ENCODE results near the gene UBE2I.

Gene UBE2I

DNA sequence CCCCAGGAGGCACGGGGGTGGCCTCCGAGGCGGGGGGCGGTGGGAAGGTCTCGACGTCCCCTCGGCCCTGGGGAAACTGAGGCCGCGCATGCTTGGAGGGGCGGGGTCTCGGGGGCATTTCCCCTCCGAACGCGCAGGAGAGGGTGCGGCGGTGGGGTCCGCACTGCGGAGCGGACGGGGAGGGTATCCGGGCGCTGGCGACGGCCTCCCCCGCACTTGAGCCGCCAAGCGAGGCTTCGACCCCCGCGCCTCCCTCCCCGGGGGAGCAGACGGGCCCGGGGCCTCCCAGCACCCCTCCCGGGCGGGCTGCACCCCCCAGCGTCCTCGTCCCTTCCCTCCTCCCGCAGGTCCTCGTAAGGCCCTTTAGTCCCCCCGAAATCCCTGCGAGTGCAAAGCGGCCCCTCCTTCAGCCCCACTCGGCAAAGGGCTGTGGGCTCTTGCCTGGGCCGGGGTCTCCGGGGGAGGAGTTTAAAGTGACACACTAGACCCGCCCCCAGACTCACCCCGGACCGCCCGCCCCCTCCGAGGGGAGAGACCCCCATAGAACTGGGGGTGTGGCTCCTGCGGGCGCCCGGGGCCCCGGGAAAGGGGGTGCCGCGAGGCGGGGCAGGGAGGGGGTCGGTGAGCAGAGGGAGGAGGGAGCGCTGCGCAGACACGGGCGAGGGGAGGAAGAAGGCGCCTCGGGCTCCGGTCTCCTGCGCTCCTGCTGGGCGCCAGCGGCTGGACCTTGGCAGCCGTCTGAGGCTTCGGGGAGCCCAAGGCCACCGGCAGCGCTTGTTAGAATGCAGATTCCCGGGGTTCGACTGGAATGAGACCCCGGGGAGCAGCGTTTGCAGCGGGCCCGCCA is 24.6 kb downstream of the UBE2I start:
- no peak for DNase-seq
- intact Hi-C loops (cut with DNase I) = loop anchor here (2.0 kb wide), 1 partner anchor 23 kb away; no protein-coding TSS in a partner anchor

GRCh38 chr16:1334739-1335138 is 25.3 kb downstream of the UBE2I start:
- DNase-seq = no peak
- intact Hi-C loops (cut with DNase I) = loop anchor here (2.0 kb wide), 1 partner anchor 24 kb away; no protein-coding TSS in a partner anchor

DNA sequence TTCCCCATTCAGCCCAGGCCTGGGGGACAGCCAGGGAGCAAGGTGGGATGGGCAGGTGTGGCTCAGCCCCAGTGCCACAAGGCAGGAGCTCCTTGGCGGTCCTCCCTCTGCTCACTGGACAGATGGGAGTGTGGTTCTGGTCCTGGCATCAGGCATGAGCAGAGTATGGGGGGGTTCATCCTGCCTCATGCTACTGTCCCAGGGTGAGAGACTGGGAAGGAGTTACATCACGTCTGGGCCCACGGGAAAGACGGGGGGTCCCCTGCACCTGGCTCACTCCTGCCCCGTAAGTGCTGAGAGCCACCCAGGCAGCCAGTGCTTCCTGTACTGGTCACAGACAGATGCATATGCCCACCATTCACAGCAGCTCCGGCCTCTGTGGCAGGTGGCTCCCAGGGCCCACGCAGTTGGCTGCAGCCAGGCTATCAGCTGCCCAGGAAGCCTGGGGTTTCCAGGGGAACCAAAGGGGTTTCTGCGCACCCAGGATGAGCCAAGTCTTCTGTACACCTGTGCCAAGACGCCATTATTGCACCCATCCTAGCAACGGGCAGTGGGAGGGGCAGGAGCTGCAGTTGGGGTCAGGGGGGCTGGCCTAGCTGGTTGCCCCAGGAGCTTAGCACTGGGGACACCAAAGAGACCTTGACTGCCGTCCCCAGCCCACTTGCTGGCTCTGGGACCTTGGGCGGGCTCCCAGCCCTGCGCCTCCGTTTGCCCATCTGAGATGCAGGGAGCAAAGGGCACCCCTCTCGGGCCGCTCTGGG is 26.0 kb downstream of the UBE2I start:
- DNase-seq = peak in 16 of 42 donors; percentile 12 to 71 (median 34)

DNA sequence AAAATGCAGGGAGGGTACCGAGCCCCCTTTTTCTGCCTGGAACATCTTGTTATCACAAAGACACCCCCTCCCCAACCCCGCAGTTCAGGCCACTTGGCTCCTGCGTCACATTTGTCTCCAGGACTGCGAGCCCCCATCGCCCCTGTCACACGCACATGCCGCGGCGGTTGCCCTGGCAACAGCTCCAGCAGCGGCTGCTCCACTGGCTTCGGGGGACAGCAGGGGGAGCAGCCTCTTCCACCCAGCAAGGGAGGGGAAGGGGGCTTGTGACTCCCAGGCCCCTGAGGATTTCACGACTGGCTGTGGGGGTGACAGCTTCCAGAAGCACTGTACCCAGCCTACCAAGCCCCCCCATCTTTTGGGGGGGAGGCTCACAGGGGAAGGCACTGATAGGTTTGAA is 26.6 kb downstream of the UBE2I start:
- intact Hi-C loops (cut with DNase I) = loop anchor here (2.0 kb wide), 1 partner anchor 25 kb away; no protein-coding TSS in a partner anchor
- DNase-seq = peak in 38 of 42 donors; percentile 24 to 72 (median 50)

More for the DNA sequence above, 26.0 kb downstream of the UBE2I start:
- intact Hi-C loops (cut with DNase I) = loop anchor here (2.0 kb wide), 1 partner anchor 25 kb away; no protein-coding TSS in a partner anchor

GRCh38 chr16:1336619-1337018 is 27.2 kb downstream of the UBE2I start:
- no peak for DNase-seq
- intact Hi-C loops (cut with DNase I) = no loop called here

DNA sequence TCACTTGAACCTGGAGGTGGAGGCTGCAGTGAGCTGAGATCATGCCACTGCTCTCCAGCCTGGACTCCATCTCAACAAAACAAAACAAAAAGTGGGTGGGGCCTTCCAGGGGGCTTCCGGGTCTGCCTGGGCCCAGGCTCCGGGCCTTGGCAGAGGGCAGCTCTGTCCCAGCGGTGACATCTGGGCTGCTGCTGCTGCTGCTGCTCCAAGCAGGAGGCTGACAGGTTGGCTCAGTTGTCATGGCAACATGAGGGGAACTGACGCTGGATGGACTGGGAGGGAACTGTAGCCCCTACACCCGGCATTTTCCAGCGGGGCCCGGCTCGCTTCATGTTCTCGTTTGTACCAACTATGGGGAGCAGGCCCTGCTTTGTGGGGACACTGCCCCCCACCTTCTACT is 28.1 kb downstream of the UBE2I start:
- DNase-seq = no peak
- intact Hi-C loops (cut with DNase I) = no loop called here

DNA sequence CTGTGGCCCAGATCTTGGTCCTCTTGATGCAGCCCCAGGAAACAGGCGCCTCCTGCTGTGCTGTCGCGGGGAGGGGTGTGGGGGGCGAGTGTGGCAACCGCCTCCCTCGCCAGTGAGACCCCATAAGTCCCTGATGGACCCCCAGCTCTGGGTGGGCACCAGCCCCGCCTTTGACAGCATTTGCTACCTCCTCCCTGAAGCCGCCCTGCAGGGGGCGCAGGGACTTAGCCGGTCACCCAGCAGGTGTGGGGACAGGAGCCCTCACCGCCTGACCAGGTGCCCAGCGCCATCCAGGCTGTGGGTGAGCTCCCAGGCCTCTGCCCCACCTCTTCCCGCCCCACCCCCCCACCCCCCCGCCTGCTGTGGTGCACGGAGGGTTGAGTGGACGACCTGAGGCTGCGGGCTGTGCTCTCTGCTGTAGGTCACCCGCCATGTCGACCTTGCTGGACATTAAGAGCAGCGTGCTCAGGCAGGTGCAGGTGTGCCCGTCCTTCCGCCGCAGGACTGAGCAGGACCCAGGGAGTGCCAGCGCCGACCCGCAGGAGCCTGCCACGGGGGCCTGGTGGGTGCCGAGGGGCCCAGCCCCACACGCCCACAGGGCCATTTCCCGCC is 28.8 kb downstream of the UBE2I start:
- intact Hi-C loops (cut with DNase I) = no loop called here
- no peak for DNase-seq

GRCh38 chr16:1338855-1339675 is 29.6 kb downstream of the UBE2I start:
- intact Hi-C loops (cut with DNase I) = no loop called here

DNA sequence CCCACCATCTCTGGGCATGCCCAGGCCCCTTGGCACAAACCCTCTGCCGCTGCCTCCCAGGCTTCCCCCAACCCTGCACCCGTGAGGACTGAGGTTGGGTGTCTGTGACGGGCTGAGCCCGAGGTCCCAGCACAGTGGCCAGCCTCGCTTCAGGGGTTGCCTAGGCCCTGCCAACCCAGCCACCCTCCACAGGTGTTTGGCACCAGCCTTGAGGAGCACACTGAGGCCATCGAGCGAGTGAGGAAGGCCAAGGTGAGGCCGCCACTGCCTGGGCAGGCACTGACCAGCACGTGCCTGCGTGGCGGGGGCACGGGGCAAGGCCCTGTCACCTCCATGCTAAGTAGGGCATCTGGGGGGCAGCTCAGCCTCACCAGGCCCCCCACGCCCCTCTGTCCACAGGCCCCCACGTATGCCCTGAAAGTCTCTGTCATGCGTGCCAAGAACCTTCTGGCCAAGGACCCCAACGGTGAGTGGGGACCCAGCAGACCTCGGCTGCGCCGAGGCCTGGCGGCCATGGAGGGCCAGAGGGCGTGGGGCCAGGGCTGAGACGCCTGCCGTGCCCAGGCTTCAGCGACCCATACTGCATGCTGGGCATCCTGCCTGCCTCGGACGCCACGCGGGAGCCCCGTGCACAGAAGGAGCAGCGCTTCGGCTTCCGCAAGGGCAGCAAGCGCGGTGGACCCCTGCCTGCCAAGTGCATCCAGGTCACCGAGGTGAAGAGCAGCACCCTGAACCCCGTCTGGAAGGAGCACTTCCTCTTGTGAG is 31.5 kb downstream of the UBE2I start:
- no peak for DNase-seq
- intact Hi-C loops (cut with DNase I) = no loop called here

More at GRCh38 chr16:1338855-1339675, 29.6 kb downstream of the UBE2I start:
- no peak for DNase-seq

GRCh38 chr16:1341495-1342420 is 32.3 kb downstream of the UBE2I start:
- intact Hi-C loops (cut with DNase I) = no loop called here
- no peak for DNase-seq

DNA sequence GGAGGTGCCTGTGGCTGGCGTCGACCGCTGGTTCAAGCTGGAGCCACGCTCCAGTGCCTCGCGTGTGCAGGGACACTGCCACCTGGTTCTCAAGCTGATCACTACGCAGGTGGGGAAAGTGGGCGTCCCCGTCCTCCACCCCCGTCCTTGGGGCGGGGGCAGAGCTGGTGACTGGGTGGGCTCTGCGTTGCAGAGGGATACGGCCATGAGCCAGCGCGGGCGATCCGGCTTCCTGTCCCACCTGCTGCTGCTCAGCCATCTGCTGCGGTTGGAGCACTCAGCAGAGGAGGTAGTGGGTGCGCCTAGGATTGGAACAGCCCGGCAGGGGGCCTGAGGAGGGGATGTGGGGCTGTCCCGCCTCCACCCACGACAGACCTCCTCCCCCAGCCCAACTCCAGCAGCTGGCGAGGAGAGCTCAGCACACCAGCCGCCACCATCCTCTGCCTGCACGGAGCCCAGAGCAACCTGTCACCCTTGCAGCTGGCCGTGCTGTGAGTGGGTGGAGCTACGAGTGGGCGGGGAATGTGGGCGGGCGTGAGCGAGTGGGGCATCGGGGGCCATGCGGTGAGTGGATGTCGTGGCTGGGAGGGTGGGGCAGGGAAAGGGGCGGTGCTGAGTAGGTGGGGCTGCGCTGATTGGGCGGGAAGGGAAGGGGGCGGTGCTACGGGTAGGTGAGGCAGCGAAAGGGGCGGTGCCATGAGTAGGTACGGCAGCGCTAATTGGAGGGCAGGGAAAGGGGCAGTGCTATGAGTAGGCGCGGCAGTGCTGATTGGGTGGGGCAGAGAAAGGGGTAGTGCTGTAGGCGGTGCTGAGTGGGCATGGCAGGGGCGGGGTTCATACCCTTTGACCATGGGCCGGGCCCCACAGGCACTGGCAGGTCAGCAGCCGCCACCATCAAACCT is 33.3 kb downstream of the UBE2I start:
- intact Hi-C loops (cut with DNase I) = no loop called here
- DNase-seq = peak; percentile 65 to 93 (median 83)

GRCh38 chr16:1343428-1344242 is 34.2 kb downstream of the UBE2I start:
- intact Hi-C loops (cut with DNase I) = no loop called here
- no peak for DNase-seq

GRCh38 chr16:1344499-1344898 is 35.1 kb downstream of the UBE2I start:
- intact Hi-C loops (cut with DNase I) = no loop called here
- DNase-seq = no peak

GRCh38 chr16:1345087-1345486 is 35.7 kb downstream of the UBE2I start:
- DNase-seq = no peak
- intact Hi-C loops (cut with DNase I) = no loop called here
